ENCODE results near the gene ABCC1.

DNA sequence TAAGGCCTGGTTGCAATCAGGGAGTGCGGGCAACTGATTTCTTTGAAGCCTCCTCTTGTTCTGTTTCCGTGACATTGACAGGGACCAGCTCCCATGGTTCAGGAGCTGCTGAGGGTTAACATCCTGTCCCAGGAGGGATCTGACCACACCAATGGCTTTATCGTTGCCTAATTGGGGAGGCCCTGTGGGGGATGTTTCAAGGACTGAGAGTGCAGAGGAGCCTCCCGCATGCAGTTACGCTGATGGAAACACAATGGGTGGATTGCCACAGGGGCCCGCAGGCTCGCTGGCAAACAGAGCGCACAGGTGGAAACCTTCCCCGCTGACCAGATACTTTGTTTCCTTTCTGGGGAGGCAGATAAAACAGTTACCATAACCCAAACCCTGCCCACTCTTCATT lies 23.8 kb upstream of the ABCC1 start:
- TF ChIP-seq CTCF (conservative IDR thresholded peaks at IDR 0.05) (no peak), EZH2 (IDR thresholded peaks at IDR 0.05; ENCODE audit: low read depth) (no peak)
